Adipose tissue (tissue), 3 donors: ENCODE data around the gene STX2. TPM values are rescaled to one million over a fixed set of nuclear protein-coding genes. Genes with fewer than 3 reads are reported as not detected.
"Not testable (repeated sequence)": the region's sequence is repeated elsewhere in the genome, so short reads cannot be mapped to it uniquely, and the experiment has no call there.

Source experiments
- H3K27ac ChIP-seq: one replicate; pipeline ENCODE4 v1.5.1; 2013; ENCODE audit warnings: low read depth, low read length
- WGBS, 3 donors: extraction: QIAGEN DNeasy Blood & Tissue Kit; methylation state at CpG; one replicate each; pipeline ENCODE4 v1.1.7; 2013; 5-methylcytosine and 5-hydroxymethylcytosine counted together
- polyA plus RNA-seq, 3 donors: library from polyadenylated mRNA; stranded (reverse); fragments of 200-250 nt; gene quantifications; one replicate each; pipeline ENCODE4 v1.2.3, GENCODE V29; 2013
- donor health status: healthy with polysubstance abuse.
- donor health status: Bipolar disorder and iron deficiency.
- donor health status: healthy.

The STX2 gene
- polyA plus RNA-seq, 3 donors = 5.4 to 14.8 (median 10.9) TPM

- 89 to 92% (median 90%) methylated on average over 10 of the region's 10 CpGs for WGBS, 3 donors
- no peak overlapping the region for H3K27ac ChIP-seq
Measured at GRCh38 chr12:130787041-130787440, 52.0 kb downstream of the STX2 start.

- WGBS, 3 donors = 78 to 80% (median 80%) methylated on average over 18 of the region's 18 CpGs
- H3K27ac ChIP-seq = no peak overlapping the region
Measured at GRCh38 chr12:130783110-130783715, 55.8 kb downstream of the STX2 start.

- not testable (repeated sequence) for H3K27ac ChIP-seq
- 85 to 91% (median 90%) methylated on average over 11 to 13 of the region's 13 CpGs for WGBS, 3 donors
Measured at GRCh38 chr12:130782245-130782644, 56.8 kb downstream of the STX2 start.

GRCh38 chr12:130780880-130781575, 58.0 kb downstream of the STX2 start:
- no peak overlapping the region for H3K27ac ChIP-seq
- 89 to 91% (median 90%) methylated on average over 28 of the region's 28 CpGs for WGBS, 3 donors

- WGBS, 3 donors = 82 to 89% (median 84%) methylated on average over 10 of the region's 10 CpGs
- H3K27ac ChIP-seq = no peak overlapping the region
Measured at GRCh38 chr12:130780325-130780724, 58.7 kb downstream of the STX2 start.

- WGBS, 3 donors = 74 to 86% (median 85%) methylated on average over 5 of the region's 5 CpGs
- H3K27ac ChIP-seq = no peak overlapping the region
Measured at GRCh38 chr12:130778776-130779175, 60.3 kb downstream of the STX2 start.

- H3K27ac ChIP-seq = no peak overlapping the region
Measured at GRCh38 chr12:130776857-130777339, 62.2 kb downstream of the STX2 start.

GRCh38 chr12:130775953-130776856, 62.8 kb downstream of the STX2 start:
- no peak overlapping the region for H3K27ac ChIP-seq
- 3 to 5% (median 4%) methylated on average over 41 of the region's 41 CpGs for WGBS, 3 donors

More at GRCh38 chr12:130776857-130777339, 62.2 kb downstream of the STX2 start:
- 59 to 71% (median 66%) methylated on average over 11 of the region's 11 CpGs for WGBS, 3 donors

GRCh38 chr12:130770413-130771028, 68.5 kb downstream of the STX2 start:
- 64 to 81% (median 78%) methylated on average over 7 of the region's 7 CpGs for WGBS, 3 donors
- no peak overlapping the region for H3K27ac ChIP-seq

- 64 to 71% (median 67%) methylated on average over 9 of the region's 9 CpGs for WGBS, 3 donors
- H3K27ac ChIP-seq = no peak overlapping the region
Measured at GRCh38 chr12:130768120-130768519, 70.9 kb downstream of the STX2 start.

- H3K27ac ChIP-seq = no peak overlapping the region
- WGBS, 3 donors = 65 to 87% (median 82%) methylated on average over 2 of the region's 2 CpGs
Measured at GRCh38 chr12:130766470-130766869, 72.6 kb downstream of the STX2 start.

- WGBS, 3 donors = 82 to 94% (median 94%) methylated on average over 8 of the region's 8 CpGs
- no peak overlapping the region for H3K27ac ChIP-seq
Measured at GRCh38 chr12:130765186-130765659, 73.8 kb downstream of the STX2 start.

- WGBS, 3 donors = 75 to 94% (median 87%) methylated on average over 14 of the region's 14 CpGs
- H3K27ac ChIP-seq = no peak overlapping the region
Measured at GRCh38 chr12:130764475-130765185, 74.4 kb downstream of the STX2 start.

GRCh38 chr12:130764073-130764472, 75.0 kb downstream of the STX2 start:
- no peak overlapping the region for H3K27ac ChIP-seq
- WGBS, 3 donors = 96 to 98% (median 97%) methylated on average over 4 of the region's 4 CpGs

- 49 to 68% (median 52%) methylated on average over 9 to 10 of the region's 10 CpGs for WGBS, 3 donors
- H3K27ac ChIP-seq = no peak overlapping the region
Measured at GRCh38 chr12:130762319-130762675, 76.8 kb downstream of the STX2 start.

- 29 to 35% (median 29%) methylated on average over 29 of the region's 29 CpGs for WGBS, 3 donors
Measured at GRCh38 chr12:130761537-130762318, 77.3 kb downstream of the STX2 start.

GRCh38 chr12:130754234-130754901, 84.7 kb downstream of the STX2 start:
- no peak overlapping the region for H3K27ac ChIP-seq
- 71 to 88% (median 85%) methylated on average over 3 of the region's 3 CpGs for WGBS, 3 donors

More at GRCh38 chr12:130761537-130762318, 77.3 kb downstream of the STX2 start:
- H3K27ac ChIP-seq = no peak overlapping the region
